ENCODE data around the gene FUT3. TPM values are rescaled to one million over a fixed set of nuclear protein-coding genes. Genes with fewer than 3 reads are reported as not detected.
"Not testable (repeated sequence)": the region's sequence is repeated elsewhere in the genome, so short reads cannot be mapped to it uniquely, and the experiment has no call there.

FUT3 gene
- total RNA-seq, 6 donors from 2014 or later = 4.2 to 19.5 (median 12.7) TPM

DNA sequence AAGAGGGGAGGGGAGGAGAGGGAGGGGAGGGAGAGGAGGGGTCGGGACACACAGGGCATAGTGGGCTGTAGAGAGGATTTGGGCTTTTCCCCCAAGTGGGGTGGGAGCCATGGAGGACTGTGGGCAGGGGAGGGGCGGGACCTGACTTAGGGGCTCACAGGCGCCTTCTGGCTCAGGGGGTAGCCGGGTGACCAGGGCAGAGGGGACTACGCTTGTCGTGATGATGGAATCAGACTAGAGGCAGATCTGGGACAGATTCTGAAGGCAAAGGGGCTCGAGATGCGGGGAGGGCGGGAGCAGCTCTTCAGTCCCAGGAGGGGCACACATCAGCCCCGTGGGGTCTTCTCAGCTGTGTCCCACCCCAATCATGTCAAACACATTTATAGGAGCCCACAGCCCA is 38.9 kb upstream of the FUT3 start:
- Histone ChIP-seq H3K4me3 (no peak overlapping the region), H3K27me3 (peaks cover 0 to 6% (median 4%) of the 10 kb centered on the region in 4 donors), H3K36me3 (peaks cover 0 to 9% (median 7%) of the 10 kb centered on the region in 4 donors), H3K27ac (no peak overlapping the region), H3K9me3 (no peaks in the 10 kb centered on the region), H3K4me1 (peaks cover 0 to 10% (median 0%) of the 10 kb centered on the region in 4 donors)
- DNase-seq (no peak), ATAC-seq (ENCODE audit: low FRiP score in 2 of 2) (no peak)
- WGBS, 2 donors = 29 to 58% methylated on average over 9 to 10 of the region's 10 CpGs
- no peak for TF ChIP-seq EP300 (IDR thresholded peaks at IDR 0.05)
- TF ChIP-seq, protein P1, sequence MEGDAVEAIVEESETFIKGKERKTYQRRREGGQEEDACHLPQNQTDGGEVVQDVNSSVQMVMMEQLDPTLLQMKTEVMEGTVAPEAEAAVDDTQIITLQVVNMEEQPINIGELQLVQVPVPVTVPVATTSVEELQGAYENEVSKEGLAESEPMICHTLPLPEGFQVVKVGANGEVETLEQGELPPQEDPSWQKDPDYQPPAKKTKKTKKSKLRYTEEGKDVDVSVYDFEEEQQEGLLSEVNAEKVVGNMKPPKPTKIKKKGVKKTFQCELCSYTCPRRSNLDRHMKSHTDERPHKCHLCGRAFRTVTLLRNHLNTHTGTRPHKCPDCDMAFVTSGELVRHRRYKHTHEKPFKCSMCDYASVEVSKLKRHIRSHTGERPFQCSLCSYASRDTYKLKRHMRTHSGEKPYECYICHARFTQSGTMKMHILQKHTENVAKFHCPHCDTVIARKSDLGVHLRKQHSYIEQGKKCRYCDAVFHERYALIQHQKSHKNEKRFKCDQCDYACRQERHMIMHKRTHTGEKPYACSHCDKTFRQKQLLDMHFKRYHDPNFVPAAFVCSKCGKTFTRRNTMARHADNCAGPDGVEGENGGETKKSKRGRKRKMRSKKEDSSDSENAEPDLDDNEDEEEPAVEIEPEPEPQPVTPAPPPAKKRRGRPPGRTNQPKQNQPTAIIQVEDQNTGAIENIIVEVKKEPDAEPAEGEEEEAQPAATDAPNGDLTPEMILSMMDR (IDR thresholded peaks at IDR 0.05) = no peak
- no peak for TF ChIP-seq POLR2AphosphoS5 (IDR thresholded peaks at IDR 0.05)
- no peak for TF ChIP-seq POLR2A (IDR thresholded peaks at IDR 0.05)

DNA sequence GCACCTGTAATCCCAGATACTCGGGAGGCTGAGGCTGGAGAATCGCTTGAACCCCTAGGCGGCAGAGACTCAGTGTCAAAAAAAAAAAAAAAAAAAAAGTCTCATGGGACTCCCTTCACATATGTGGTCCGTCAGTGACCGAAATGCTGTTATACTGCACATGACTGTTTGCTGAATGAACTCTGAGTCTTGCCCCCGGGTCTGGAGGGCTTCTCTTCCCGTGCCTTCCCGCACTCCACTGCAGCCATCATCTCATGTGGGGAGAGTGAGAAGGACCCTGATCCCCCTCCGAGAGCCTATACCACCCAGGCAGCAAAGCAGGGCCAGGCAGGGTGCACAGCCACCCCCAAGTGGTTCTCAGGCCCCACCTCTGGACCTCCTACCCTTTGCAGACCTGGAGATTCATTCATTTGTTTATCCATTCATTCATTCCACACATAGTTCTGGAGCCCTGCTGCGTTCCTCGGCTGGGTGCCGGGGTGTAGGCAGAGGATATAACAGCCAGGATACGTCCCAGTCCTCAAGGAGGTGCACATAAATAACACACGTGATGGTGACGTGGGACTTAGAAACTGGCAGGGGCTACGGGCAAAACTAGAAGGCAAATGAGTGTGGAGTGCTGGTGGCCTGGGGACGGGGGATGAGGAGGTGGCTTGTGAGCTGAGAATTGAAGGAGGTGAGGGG is 38.2 kb upstream of the FUT3 start:
- Histone ChIP-seq H3K4me3 (no peak overlapping the region), H3K9me3 (no peaks in the 10 kb centered on the region), H3K27ac (no peak overlapping the region), H3K36me3 (peaks cover 0 to 2% (median under 1%) of the 10 kb centered on the region in 4 donors), H3K4me1 (peaks cover 0 to 10% (median 0%) of the 10 kb centered on the region in 4 donors), H3K27me3 (peaks cover 0 to 6% (median 4%) of the 10 kb centered on the region in 4 donors)
- ATAC-seq (ENCODE audit: low FRiP score in 2 of 2) (no peak), DNase-seq (no peak)
- WGBS, 2 donors = 42 to 59% methylated on average over 16 to 17 of the region's 17 CpGs
- TF ChIP-seq, protein P1 (IDR thresholded peaks at IDR 0.05) = no peak
- TF ChIP-seq POLR2A (IDR thresholded peaks at IDR 0.05) = no peak
- TF ChIP-seq EP300 (IDR thresholded peaks at IDR 0.05) = no peak
- TF ChIP-seq POLR2AphosphoS5 (IDR thresholded peaks at IDR 0.05) = no peak

DNA sequence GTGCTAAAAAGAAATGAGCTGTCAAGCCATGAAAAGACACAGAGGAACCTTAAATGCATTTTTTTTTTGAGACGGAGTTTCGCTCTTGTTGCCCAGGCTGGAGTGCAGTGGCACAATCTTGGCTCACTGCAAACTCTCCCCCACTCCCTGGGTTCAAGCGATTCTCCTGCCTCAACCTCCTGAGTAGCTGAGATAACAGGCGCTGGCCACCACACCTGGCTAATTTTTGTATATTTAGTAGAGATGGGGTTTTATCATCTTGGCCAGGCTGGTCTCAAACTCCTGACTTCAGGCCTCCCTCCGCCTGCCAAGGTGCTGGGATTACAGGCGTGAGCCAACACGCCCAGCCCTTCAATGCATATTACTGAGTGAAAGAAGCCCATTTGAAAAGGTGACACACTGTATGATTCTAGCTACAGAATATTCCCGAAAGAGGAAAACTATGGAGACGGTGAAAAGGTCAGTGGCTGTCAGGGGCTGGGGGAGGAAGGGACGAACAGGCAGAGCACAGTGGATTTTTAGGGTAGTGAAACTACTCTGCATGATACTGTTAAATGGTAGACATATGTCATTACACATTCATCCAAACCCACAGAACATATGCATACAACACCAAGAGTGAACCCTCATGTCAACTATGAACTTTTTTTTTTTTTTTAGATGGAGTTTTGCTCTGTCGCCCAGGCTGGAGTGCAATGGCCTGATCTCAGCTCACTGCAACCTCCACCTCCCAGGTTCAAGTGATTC is 33.0 kb upstream of the FUT3 start:
- not testable (repeated sequence) for H3K27me3 ChIP-seq; H3K4me3 ChIP-seq; H3K27ac ChIP-seq; DNase-seq; ATAC-seq (ENCODE audit: low FRiP score in 2 of 2); H3K9me3 ChIP-seq; H3K36me3 ChIP-seq
- H3K4me1 ChIP-seq = peaks cover 7 to 11% (median 10%) of the 10 kb centered on the region in 4 donors
- 76 to 81% methylated on average over 11 of the region's 11 CpGs for WGBS, 2 donors

DNA sequence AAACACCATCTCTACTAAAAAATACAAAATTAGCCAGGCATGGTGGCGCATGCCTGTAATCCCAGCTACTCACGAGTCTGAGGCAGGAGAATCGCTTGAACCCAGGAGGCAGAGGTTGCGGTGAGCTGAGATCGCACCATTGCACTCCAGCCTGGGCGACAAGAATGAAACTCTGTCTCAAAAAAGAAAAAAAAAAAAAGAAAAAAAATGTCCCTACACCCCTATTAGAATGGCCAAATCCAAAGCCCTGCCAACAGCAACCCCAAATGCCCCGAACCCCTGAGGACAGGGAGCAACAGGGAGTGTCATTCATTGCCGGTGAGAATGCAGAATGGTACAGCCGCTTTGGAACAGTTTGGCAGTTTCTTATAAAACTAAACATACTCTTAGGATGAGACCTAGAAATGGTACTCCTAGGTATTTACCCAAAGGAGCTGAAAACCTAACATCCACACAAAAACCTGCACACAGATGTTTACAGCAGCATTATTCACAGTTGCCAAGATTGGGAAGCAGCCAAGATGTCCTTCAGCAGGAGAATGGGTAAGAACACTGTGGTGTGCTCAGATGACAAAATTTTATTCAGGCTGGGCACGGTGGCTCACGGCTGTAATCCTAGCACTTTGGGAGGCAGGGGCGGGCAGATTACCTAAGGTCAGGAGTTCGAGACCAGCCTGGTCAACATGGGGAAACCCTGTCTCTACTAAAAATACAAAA is 32.1 kb upstream of the FUT3 start:
- DNase-seq; H3K9me3 ChIP-seq; ATAC-seq (ENCODE audit: low FRiP score in 2 of 2); H3K27me3 ChIP-seq; H3K4me3 ChIP-seq; H3K36me3 ChIP-seq; H3K27ac ChIP-seq: not testable (repeated sequence)
- H3K4me1 ChIP-seq = peaks cover 7 to 11% (median 10%) of the 10 kb centered on the region in 4 donors
- WGBS, 2 donors = 72 to 77% methylated on average over 13 of the region's 13 CpGs

DNA sequence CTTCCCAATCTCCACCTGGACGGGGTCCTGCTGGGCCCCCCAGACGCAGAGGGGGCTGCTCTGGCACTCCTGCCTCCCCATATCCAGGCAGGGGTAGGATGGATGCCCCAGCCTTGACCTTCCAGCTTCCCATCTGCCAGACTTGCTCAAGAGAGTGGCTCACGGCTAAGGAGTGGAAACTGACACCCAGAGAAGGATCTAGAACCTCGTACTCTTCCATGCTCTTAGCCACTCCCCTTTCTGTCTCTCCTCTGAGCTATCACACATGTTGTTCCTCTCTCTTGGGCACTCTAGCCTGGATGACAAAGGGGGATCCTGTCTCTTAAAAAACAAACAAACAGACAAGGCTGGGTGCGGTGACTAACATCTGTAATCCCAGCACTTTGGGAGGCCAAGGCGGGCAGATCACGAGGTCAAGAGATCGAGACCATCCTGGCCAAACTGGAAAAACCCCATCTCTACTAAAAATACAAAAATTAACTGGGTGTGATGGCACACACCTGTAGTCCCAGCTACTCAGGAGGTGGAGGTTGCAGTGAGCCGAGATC is 31.2 kb upstream of the FUT3 start:
- Histone ChIP-seq H3K27ac (no peak overlapping the region), H3K9me3 (no peaks in the 10 kb centered on the region), H3K27me3 (peaks cover 0 to 6% (median 2%) of the 10 kb centered on the region in 4 donors), H3K36me3 (no peaks in the 10 kb centered on the region), H3K4me1 (peaks cover 7 to 11% (median 10%) of the 10 kb centered on the region in 4 donors), H3K4me3 (no peak overlapping the region)
- TF ChIP-seq POLR2A (IDR thresholded peaks at IDR 0.05) (no peak), EP300 (IDR thresholded peaks at IDR 0.05) (no peak), POLR2AphosphoS5 (IDR thresholded peaks at IDR 0.05) (no peak)
- TF ChIP-seq, protein P1 (IDR thresholded peaks at IDR 0.05) = no peak
- DNase-seq (no peak), ATAC-seq (ENCODE audit: low FRiP score in 2 of 2) (no peak)
- 50 to 56% methylated on average over 8 to 9 of the region's 9 CpGs for WGBS, 2 donors
